B cell (primary cell): Measurements from ENCODE around the gene CST9L.

Source experiments
- EZH2 ChIP-seq: IDR thresholded peaks from 2 replicates; pipeline ENCODE4 v1.6.1; 2012; ENCODE audit warnings: borderline replicate concordance, low read depth, mild to moderate bottlenecking, moderate library complexity, low read length; ENCODE audit not compliant: insufficient read depth, poor library complexity, severe bottlenecking
- TF ChIP-seq, protein P1 (sequence below): fragments of 200-600 bp; IDR thresholded peaks from one replicate; pipeline ENCODE4 v1.8.0; 2022; ENCODE audit warnings: antibody characterized with exemption, mild to moderate bottlenecking

GRCh38 chr20:23598481-23598880 lies 30.2 kb upstream of the CST9L start:
- TF ChIP-seq, protein P1, sequence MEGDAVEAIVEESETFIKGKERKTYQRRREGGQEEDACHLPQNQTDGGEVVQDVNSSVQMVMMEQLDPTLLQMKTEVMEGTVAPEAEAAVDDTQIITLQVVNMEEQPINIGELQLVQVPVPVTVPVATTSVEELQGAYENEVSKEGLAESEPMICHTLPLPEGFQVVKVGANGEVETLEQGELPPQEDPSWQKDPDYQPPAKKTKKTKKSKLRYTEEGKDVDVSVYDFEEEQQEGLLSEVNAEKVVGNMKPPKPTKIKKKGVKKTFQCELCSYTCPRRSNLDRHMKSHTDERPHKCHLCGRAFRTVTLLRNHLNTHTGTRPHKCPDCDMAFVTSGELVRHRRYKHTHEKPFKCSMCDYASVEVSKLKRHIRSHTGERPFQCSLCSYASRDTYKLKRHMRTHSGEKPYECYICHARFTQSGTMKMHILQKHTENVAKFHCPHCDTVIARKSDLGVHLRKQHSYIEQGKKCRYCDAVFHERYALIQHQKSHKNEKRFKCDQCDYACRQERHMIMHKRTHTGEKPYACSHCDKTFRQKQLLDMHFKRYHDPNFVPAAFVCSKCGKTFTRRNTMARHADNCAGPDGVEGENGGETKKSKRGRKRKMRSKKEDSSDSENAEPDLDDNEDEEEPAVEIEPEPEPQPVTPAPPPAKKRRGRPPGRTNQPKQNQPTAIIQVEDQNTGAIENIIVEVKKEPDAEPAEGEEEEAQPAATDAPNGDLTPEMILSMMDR, result no peak
- TF ChIP-seq EZH2, result no peak
